Subcutaneous abdominal adipose tissue (tissue), 5 donors: ENCODE measurements around the gene HYLS1.
"Not testable (repeated sequence)": the region's sequence is repeated elsewhere in the genome, so short reads cannot be mapped to it uniquely, and the experiment has no call there.

Source experiments
- H3K27ac ChIP-seq: one replicate; pipeline ENCODE4 v1.7.0; 2013; ENCODE audit warnings: low read depth, mild to moderate bottlenecking, inconsistent platforms, low read length, moderate library complexity
- H3K27me3 ChIP-seq, 5 donors: one replicate each; pipeline ENCODE4 v1.7.0; 2013; ENCODE audit warnings: low read length in 5 of 5, inconsistent platforms in 1 of 5; ENCODE audit not compliant: control insufficient read depth in 5 of 5, insufficient read depth in 4 of 5
- H3K36me3 ChIP-seq, 5 donors: one replicate each; pipeline ENCODE4 v1.7.0; 2013; ENCODE audit warnings: low read length in 5 of 5; ENCODE audit not compliant: control insufficient read depth in 5 of 5, insufficient read depth in 5 of 5
- H3K4me1 ChIP-seq, 5 donors: one replicate each; pipeline ENCODE4 v1.7.0; 2013; ENCODE audit warnings: low read length in 5 of 5, mild to moderate bottlenecking in 3 of 5, moderate library complexity in 1 of 5; ENCODE audit not compliant: control insufficient read depth in 5 of 5, insufficient read depth in 5 of 5
- H3K4me3 ChIP-seq, 5 donors: one replicate each; pipeline ENCODE4 v1.7.0; 2013; ENCODE audit warnings: low read length in 5 of 5, low read depth in 1 of 5
- H3K9ac ChIP-seq, 5 donors: one replicate each; pipeline ENCODE4 v1.7.0; 2013; ENCODE audit warnings: low read length in 5 of 5, mild to moderate bottlenecking in 4 of 5, moderate library complexity in 3 of 5
- H3K9me3 ChIP-seq, 5 donors: one replicate each; pipeline ENCODE4 v1.7.0; 2013; ENCODE audit warnings: low read length in 5 of 5; ENCODE audit not compliant: control insufficient read depth in 5 of 5
- donor health status: healthy.
- donor health status: healthy.
- donor health status: healthy.
- donor health status: healthy.
- donor health status: healthy.

The HYLS1 gene

GRCh38 chr11:125887373-125888324 is at the start of gene HYLS1:
TSS of gene HYLS1 (plus strand) at chr11:125887668. CDS start at chr11:125899369, 11,701 bp downstream.
- Histone ChIP-seq H3K9me3 (no peaks in the 10 kb centered on the region), H3K4me1 (peaks cover 0 to 24% (median 15%) of the 10 kb centered on the region in 5 donors), H3K27me3 (no peaks in the 10 kb centered on the region), H3K4me3 (peak within 1 kb of the TSS; percentile 72 to 95 (median 83)), H3K9ac (peak within 1 kb of the TSS; percentile 63 to 97 (median 91)), H3K27ac (peak within 1 kb of the TSS; percentile 97), H3K36me3 (peaks cover 0 to 8% (median 4%) of the 10 kb centered on the region in 5 donors)

GRCh38 chr11:125842321-125842948 is 45.0 kb upstream of the HYLS1 start:
- Histone ChIP-seq H3K27me3 (no peaks in the 10 kb centered on the region), H3K36me3 (no peaks in the 10 kb centered on the region), H3K4me3 (no peak overlapping the region), H3K4me1 (no peaks in the 10 kb centered on the region), H3K9me3 (peaks cover 3 to 24% (median 20%) of the 10 kb centered on the region in 5 donors), H3K27ac (no peak overlapping the region), H3K9ac (no peak overlapping the region)

- Histone ChIP-seq H3K4me1 (no peaks in the 10 kb centered on the region), H3K27ac (no peak overlapping the region), H3K4me3 (no peak overlapping the region), H3K9me3 (peaks cover 3 to 24% (median 20%) of the 10 kb centered on the region in 5 donors), H3K27me3 (no peaks in the 10 kb centered on the region), H3K9ac (no peak overlapping the region), H3K36me3 (no peaks in the 10 kb centered on the region)
Measured at GRCh38 chr11:125846188-125846587, 41.3 kb upstream of the HYLS1 start.

- H3K9ac ChIP-seq, H3K27ac ChIP-seq, H3K9me3 ChIP-seq, H3K27me3 ChIP-seq, H3K4me3 ChIP-seq, H3K36me3 ChIP-seq, H3K4me1 ChIP-seq: not testable (repeated sequence)
Measured at GRCh38 chr11:125857670-125858069, 29.8 kb upstream of the HYLS1 start.

- H3K4me1 ChIP-seq, H3K9me3 ChIP-seq, H3K36me3 ChIP-seq: not testable (repeated sequence)
Measured at GRCh38 chr11:125862786-125863185, 24.7 kb upstream of the HYLS1 start.

GRCh38 chr11:125865354-125865753 is 22.1 kb upstream of the HYLS1 start:
- not testable (repeated sequence) for H3K9me3 ChIP-seq, H3K27me3 ChIP-seq, H3K4me3 ChIP-seq, H3K9ac ChIP-seq, H3K27ac ChIP-seq, H3K4me1 ChIP-seq, H3K36me3 ChIP-seq

More at GRCh38 chr11:125862786-125863185, 24.7 kb upstream of the HYLS1 start:
- H3K27me3 ChIP-seq, H3K9ac ChIP-seq, H3K4me3 ChIP-seq, H3K27ac ChIP-seq: not testable (repeated sequence)

GRCh38 chr11:125869521-125869920 is 17.9 kb upstream of the HYLS1 start:
- Histone ChIP-seq H3K9ac (no peak overlapping the region), H3K4me1 (peaks cover 0 to 5% (median 2%) of the 10 kb centered on the region in 5 donors), H3K36me3 (no peaks in the 10 kb centered on the region), H3K9me3 (no peaks in the 10 kb centered on the region), H3K27me3 (no peaks in the 10 kb centered on the region), H3K27ac (no peak overlapping the region), H3K4me3 (no peak overlapping the region)

GRCh38 chr11:125871391-125872137 is 15.9 kb upstream of the HYLS1 start:
- Histone ChIP-seq H3K9me3 (no peaks in the 10 kb centered on the region), H3K4me3 (no peak overlapping the region), H3K4me1 (peaks cover 0 to 6% (median 2%) of the 10 kb centered on the region in 5 donors), H3K27ac (no peak overlapping the region), H3K36me3 (no peaks in the 10 kb centered on the region), H3K9ac (no peak overlapping the region), H3K27me3 (no peaks in the 10 kb centered on the region)

GRCh38 chr11:125872138-125872491 is 15.4 kb upstream of the HYLS1 start:
- Histone ChIP-seq H3K36me3 (no peaks in the 10 kb centered on the region), H3K4me1 (peaks cover 0 to 6% (median 2%) of the 10 kb centered on the region in 5 donors), H3K27ac (no peak overlapping the region), H3K9me3 (no peaks in the 10 kb centered on the region), H3K4me3 (no peak overlapping the region), H3K9ac (no peak overlapping the region), H3K27me3 (no peaks in the 10 kb centered on the region)
